Measurements from ENCODE around the gene RAB24. TPM values are rescaled to one million over a fixed set of nuclear protein-coding genes. Genes with fewer than 3 reads are reported as not detected.

Gene RAB24
- polyA plus RNA-seq, 1 donor (not counting 4 experiments of a cell fraction or from before 2014, with no cell fraction given), result 22.4 TPM

GRCh38 chr5:177253252-177253651 is 50.3 kb downstream of the RAB24 start:
- H3K4me2 ChIP-seq (ENCODE audit: control insufficient read depth, extremely low read depth, insufficient read depth, low read depth, low read length), result no peak overlapping the region
- H3K79me2 ChIP-seq (ENCODE audit: control insufficient read depth, insufficient read depth, low read length), result no peaks in the 10 kb centered on the region
- no peak for DNase-seq (ENCODE audit: low read depth, low spot score)
- H3K9ac ChIP-seq (ENCODE audit: control insufficient read depth, extremely low read depth, insufficient read depth, low read length), result no peak overlapping the region
- no peak for TF ChIP-seq CTCF (optimal IDR thresholded peaks at IDR 0.05 in 1 of 3, IDR thresholded peaks at IDR 0.05 in 1 of 3, conservative IDR thresholded peaks at IDR 0.05 in 1 of 3; ENCODE audit: extremely low read depth in 1 of 3, insufficient read depth in 2 of 3, low read length in 3 of 3)
- TF ChIP-seq EZH2 (IDR thresholded peaks at IDR 0.05; ENCODE audit: low read length), result no peak
- H3K4me1 ChIP-seq (ENCODE audit: control insufficient read depth, extremely low read depth, insufficient read depth, low read length), result peaks cover 3% of the 10 kb centered on the region
- H3K4me3 ChIP-seq (ENCODE audit: control insufficient read depth in 2 of 3, extremely low read depth in 1 of 3, insufficient read depth in 2 of 3, low read depth in 1 of 3, low read length in 3 of 3), result no peak overlapping the region
- no peaks in the 10 kb centered on the region for H4K20me1 ChIP-seq (ENCODE audit: control insufficient read depth, extremely low read depth, insufficient read depth, low read length)
- dilution Hi-C loops (cut with MboI; ENCODE audit: extremely low pct_ligation_motif_present, low sequenced_read_pairs), result no loop called here
- H3K9me1 ChIP-seq (ENCODE audit: control insufficient read depth, extremely low read depth, insufficient read depth, low read length), result no peaks in the 10 kb centered on the region
- H3K27me3 ChIP-seq (ENCODE audit: control insufficient read depth, extremely low read depth, insufficient read depth, low read length), result no peaks in the 10 kb centered on the region
- H3K36me3 ChIP-seq (ENCODE audit: control insufficient read depth in 2 of 2, extremely low read depth in 1 of 2, insufficient read depth in 2 of 2, low read length in 2 of 2), result peaks cover 17 to 28% of the 10 kb centered on the region in 2 experiments
- no peak overlapping the region for H2AFZ ChIP-seq (ENCODE audit: control insufficient read depth, low read length)
- no peak overlapping the region for H3K27ac ChIP-seq (ENCODE audit: control insufficient read depth, insufficient read depth, low read length)
- FAIRE-seq, result no peak
- H3K9me3 ChIP-seq (ENCODE audit: control insufficient read depth, low read depth, low read length), result no peaks in the 10 kb centered on the region

Other genes starting within 250 kb of the RAB24 start
- 0.62 to 2.2 TPM (median 0.79 TPM) in 3 replicates for gene FGFR4, start 216.8 kb downstream of the RAB24 start, polyA plus RNA-seq
- 8.6 to 14.0 TPM (median 13.6 TPM) in 3 replicates for gene NSD1, start 169.9 kb downstream of the RAB24 start, polyA plus RNA-seq
- gene PRELID1, start 80 bp upstream of the RAB24 start, polyA plus RNA-seq, result 245 to 280 TPM (median 248 TPM) in 3 replicates
- gene MXD3, start 8.2 kb upstream of the RAB24 start, polyA plus RNA-seq, result 0.69 to 1.2 TPM (median 0.97 TPM) in 3 replicates
- gene LMAN2, start 47.9 kb upstream of the RAB24 start, polyA plus RNA-seq, result 105 to 147 TPM (median 146 TPM) in 3 replicates
- 8.6 to 10.6 TPM (median 9.3 TPM) in 3 replicates for gene RGS14, start 54.2 kb upstream of the RAB24 start, polyA plus RNA-seq
- 0.02 to 0.07 TPM (median 0.06 TPM) in 3 replicates for gene SLC34A1, start 80.7 kb upstream of the RAB24 start, polyA plus RNA-seq
- not detected in 3 replicates for gene PFN3, start 96.9 kb upstream of the RAB24 start, polyA plus RNA-seq
- 6.0 to 11.2 TPM (median 7.7 TPM) in 3 replicates for gene F12, start 105.8 kb upstream of the RAB24 start, polyA plus RNA-seq
- gene GRK6, start 123.0 kb upstream of the RAB24 start, polyA plus RNA-seq, result 23.4 to 38.5 TPM (median 29.9 TPM) in 3 replicates
- 1.1 to 4.7 TPM (median 4.3 TPM) in 3 replicates for gene PRR7, start 143.1 kb upstream of the RAB24 start, polyA plus RNA-seq
- 57.2 to 73.4 TPM (median 59.4 TPM) in 3 replicates for gene DBN1, start 169.9 kb upstream of the RAB24 start, polyA plus RNA-seq
- 48.5 to 83.6 TPM (median 60.5 TPM) in 3 replicates for gene PDLIM7, start 193.9 kb upstream of the RAB24 start, polyA plus RNA-seq
- 1.5 to 3.6 TPM (median 1.7 TPM) in 3 replicates for gene DOK3, start 206.1 kb upstream of the RAB24 start, polyA plus RNA-seq
- gene DDX41, start 213.2 kb upstream of the RAB24 start, polyA plus RNA-seq, result 71.3 to 95.8 TPM (median 81.7 TPM) in 3 replicates